Hindlimb muscle (tissue), 1 donor: ENCODE data around the gene KCNN2. TPM values are rescaled to one million over a fixed set of nuclear protein-coding genes. Genes with fewer than 3 reads are reported as not detected.

ENCODE experiments used
- DNase-seq: peaks from one replicate; pipeline ENCODE4 v3.0.0-alpha.2; 2013
- polyA plus RNA-seq: library from polyadenylated mRNA; unstranded; fragments of 120-200 nt; gene quantifications from one replicate; pipeline ENCODE4 v1.2.1, GENCODE V29; 2013; ENCODE audit not compliant: insufficient read length

The KCNN2 gene
- polyA plus RNA-seq, 1 donor, result 9.6 TPM

GRCh38 chr5:114362977-114363761 lies 1.3 kb downstream of the KCNN2 start:
- DNase-seq, result no peak

- no peak for DNase-seq
These were observed 2.0 kb downstream of the KCNN2 start for GRCh38 chr5:114363837-114364236.

- no peak for DNase-seq
These were observed 5.2 kb downstream of the KCNN2 start for GRCh38 chr5:114367029-114367428.

- DNase-seq, result no peak
These were observed 8.0 kb downstream of the KCNN2 start for GRCh38 chr5:114369680-114370417.

GRCh38 chr5:114377050-114377844 lies 15.4 kb downstream of the KCNN2 start:
- no peak for DNase-seq

GRCh38 chr5:114377946-114378345 lies 16.1 kb downstream of the KCNN2 start:
- DNase-seq, result no peak

- DNase-seq, result no peak
These were observed 18.9 kb downstream of the KCNN2 start for GRCh38 chr5:114380721-114381120.

- DNase-seq, result no peak
These were observed 25.6 kb downstream of the KCNN2 start for GRCh38 chr5:114387433-114387832.

- DNase-seq, result no peak
These were observed 28.6 kb downstream of the KCNN2 start for GRCh38 chr5:114390431-114390830.

GRCh38 chr5:114391321-114391720 lies 29.5 kb downstream of the KCNN2 start:
- DNase-seq, result no peak

GRCh38 chr5:114393159-114393558 lies 31.3 kb downstream of the KCNN2 start:
- no peak for DNase-seq

- DNase-seq, result no peak
These were observed 40.3 kb downstream of the KCNN2 start for GRCh38 chr5:114402206-114402605.

- DNase-seq, result no peak
These were observed 45.9 kb downstream of the KCNN2 start for GRCh38 chr5:114407783-114408182.

- no peak for DNase-seq
These were observed 47.0 kb downstream of the KCNN2 start for GRCh38 chr5:114408847-114409246.

GRCh38 chr5:114411380-114411931 lies 49.6 kb downstream of the KCNN2 start:
- no peak for DNase-seq

GRCh38 chr5:114412510-114413171 lies 50.8 kb downstream of the KCNN2 start:
- no peak for DNase-seq

- no peak for DNase-seq
These were observed 53.9 kb downstream of the KCNN2 start for GRCh38 chr5:114415760-114416159.

- no peak for DNase-seq
These were observed 54.4 kb downstream of the KCNN2 start for GRCh38 chr5:114416254-114416653.

GRCh38 chr5:114417519-114417918 lies 55.6 kb downstream of the KCNN2 start:
- DNase-seq, result no peak

GRCh38 chr5:114418176-114419066 lies 56.6 kb downstream of the KCNN2 start:
- DNase-seq, result peak; percentile 15

- DNase-seq, result no peak
These were observed 57.2 kb downstream of the KCNN2 start for GRCh38 chr5:114419067-114419388.
